ENCODE measurements around the gene ZCCHC14. TPM values are rescaled to one million over a fixed set of nuclear protein-coding genes. Genes with fewer than 3 reads are reported as not detected.
"Not testable (repeated sequence)": the region's sequence is repeated elsewhere in the genome, so short reads cannot be mapped to it uniquely, and the experiment has no call there.

The ZCCHC14 gene
- total RNA-seq, 4 donors from 2014 or later: 12.9 to 24.7 (median 18.6) TPM

GRCh38 chr16:87389245-87389644, 103.6 kb downstream of the ZCCHC14 start:
- Histone ChIP-seq H3K9me3 (no peaks in the 10 kb centered on the region), H3K36me3 (no peaks in the 10 kb centered on the region), H3K27me3 (no peaks in the 10 kb centered on the region), H3K4me1 (peaks cover 48 to 69% (median 57%) of the 10 kb centered on the region in 4 donors), H3K4me3 (no peak overlapping the region), H3K27ac (replicated peaks in 1 of 4) (peak overlapping the region; percentile 84 to 99 (median 96))
- intact Hi-C loops (cut with DNase I): no loop called here
- WGBS: 86% methylated on average over 5 of the region's 5 CpGs
- no peak for TF ChIP-seq POLR2AphosphoS5 (IDR thresholded peaks at IDR 0.05)
- TF ChIP-seq CTCF (IDR thresholded peaks at IDR 0.05): no peak
- no peak for TF ChIP-seq EP300 (IDR thresholded peaks at IDR 0.05)
- TF ChIP-seq POLR2A (IDR thresholded peaks at IDR 0.05; ENCODE audit: low read depth): no peak
- DNase-seq (ENCODE audit: extremely low spot score): no peak

GRCh38 chr16:87388818-87389134, 104.0 kb downstream of the ZCCHC14 start:
- peak overlapping the region; percentile 84 to 99 (median 96) for H3K27ac ChIP-seq (replicated peaks in 1 of 4)
- no peaks in the 10 kb centered on the region for H3K9me3 ChIP-seq
- no peaks in the 10 kb centered on the region for H3K27me3 ChIP-seq
- intact Hi-C loops (cut with DNase I): no loop called here
- 12% methylated on average over 1 of the region's 1 CpG for WGBS
- H3K4me3 ChIP-seq: peak overlapping the region in 3 of 4 donors; percentile 34 to 46 (median 34)
- no peak for DNase-seq (ENCODE audit: extremely low spot score)
- TF ChIP-seq CTCF (IDR thresholded peaks at IDR 0.05) (no peak), POLR2AphosphoS5 (IDR thresholded peaks at IDR 0.05) (no peak), POLR2A (IDR thresholded peaks at IDR 0.05; ENCODE audit: low read depth) (no peak), EP300 (IDR thresholded peaks at IDR 0.05) (no peak)
- peaks cover 44 to 67% (median 54%) of the 10 kb centered on the region in 4 donors for H3K4me1 ChIP-seq
- no peaks in the 10 kb centered on the region for H3K36me3 ChIP-seq

- DNase-seq (ENCODE audit: extremely low spot score): peak; percentile 99
- TF ChIP-seq POLR2AphosphoS5 (IDR thresholded peaks at IDR 0.05): peak in 1 of 2 donors; percentile 95
- TF ChIP-seq CTCF (IDR thresholded peaks at IDR 0.05): no peak
- no peak for TF ChIP-seq POLR2A (IDR thresholded peaks at IDR 0.05; ENCODE audit: low read depth)
- TF ChIP-seq EP300 (IDR thresholded peaks at IDR 0.05): peak; percentile 76
- no peaks in the 10 kb centered on the region for H3K36me3 ChIP-seq
- 9% methylated on average over 18 of the region's 18 CpGs for WGBS
- peaks cover 38 to 61% (median 49%) of the 10 kb centered on the region in 4 donors for H3K4me1 ChIP-seq
- intact Hi-C loops (cut with DNase I): no loop called here
- peak overlapping the region; percentile 32 to 46 (median 34) for H3K4me3 ChIP-seq
- no peaks in the 10 kb centered on the region for H3K9me3 ChIP-seq
- H3K27ac ChIP-seq (replicated peaks in 1 of 4): peak overlapping the region; percentile 84 to 99 (median 96)
- H3K27me3 ChIP-seq: no peaks in the 10 kb centered on the region
Observed at GRCh38 chr16:87387942-87388817, 104.6 kb downstream of the ZCCHC14 start.

- Histone ChIP-seq H3K4me3 (peak overlapping the region; percentile 86 to 91 (median 89)), H3K27ac (replicated peaks in 1 of 4) (peak overlapping the region; percentile 93 to 99 (median 96)), H3K4me1 (peaks cover 52 to 81% (median 68%) of the 10 kb centered on the region in 4 donors)
- 89% methylated on average over 12 of the region's 12 CpGs for WGBS
- DNase-seq (ENCODE audit: extremely low spot score); H3K9me3 ChIP-seq; H3K27me3 ChIP-seq; H3K36me3 ChIP-seq: not testable (repeated sequence)
- intact Hi-C loops (cut with DNase I): loop anchor here (5.0 kb wide), 1 partner anchor 68 kb away; the partner anchor contains the start of gene C16orf95
Observed at GRCh38 chr16:87384875-87385167, 108.0 kb downstream of the ZCCHC14 start.

- Histone ChIP-seq H3K9me3 (no peaks in the 10 kb centered on the region), H3K27me3 (no peaks in the 10 kb centered on the region), H3K4me1 (peaks cover 57 to 86% (median 73%) of the 10 kb centered on the region in 4 donors), H3K27ac (replicated peaks in 1 of 4) (peak overlapping the region; percentile 93 to 99 (median 96)), H3K36me3 (no peaks in the 10 kb centered on the region), H3K4me3 (peak overlapping the region; percentile 86 to 91 (median 89))
- intact Hi-C loops (cut with DNase I): loop anchor here (5.0 kb wide), 1 partner anchor 67 kb away; the partner anchor contains the start of gene C16orf95
- DNase-seq (ENCODE audit: extremely low spot score): no peak
- WGBS: 8% methylated on average over 36 of the region's 64 CpGs
- TF ChIP-seq POLR2AphosphoS5 (IDR thresholded peaks at IDR 0.05) (no peak), POLR2A (IDR thresholded peaks at IDR 0.05; ENCODE audit: low read depth) (no peak), EP300 (IDR thresholded peaks at IDR 0.05) (no peak)
Observed at GRCh38 chr16:87384162-87384874, 108.5 kb downstream of the ZCCHC14 start.

Data from esophagus muscularis mucosa (tissue), 4 donors.